Naive thymus-derived CD8-positive, alpha-beta T cell (primary cell): ENCODE data around the gene BPIFB4. TPM values are rescaled to one million over a fixed set of nuclear protein-coding genes. Genes with fewer than 3 reads are reported as not detected.

Experiments used
- ATAC-seq, 2 donors: fragments of 150-1000 bp; cut with Tn5 transposase in 1 of 2; sonication (Bioruptor Pico), chemical (Tn5 transposase) in 1 of 2; 1 replicate in 1 of 2; 2 replicates in 1 of 2; pipeline ENCODE4 v1.10.0; 2021; ENCODE audit warnings: mild to moderate bottlenecking in 2 of 2, moderate library complexity in 2 of 2
- POLR2A ChIA-PET: fragments of 350-600 bp; sonication (Branson Sonifier 250); formaldehyde crosslinking; loops from one replicate; lab custom pipeline; 2021; ENCODE audit warnings: antibody characterized with exemption; lab: Charles Lee
- DNase-seq, 10 donors: peaks; one replicate each; pipeline versions ENCODE4 v3.0.0 to v3.0.0-alpha.2; 2020 to 2022
- H3K27ac Mint-ChIP-seq, 10 donors: one replicate each; pipeline ENCODE4 v1.8.0; 2020 to 2022; ENCODE audit warnings: mild to moderate bottlenecking in 10 of 10, mixed read lengths in 10 of 10, moderate library complexity in 4 of 10, inconsistent platforms in 1 of 10
- H3K27me3 Mint-ChIP-seq, 5 donors: one replicate each; pipeline ENCODE4 v1.8.0; 2021 to 2022; ENCODE audit warnings: mixed read lengths in 5 of 5
- H3K36me3 Mint-ChIP-seq, 3 donors: one replicate each; pipeline ENCODE4 v1.8.0; 2020 to 2022; ENCODE audit warnings: mixed read lengths in 3 of 3, mild to moderate bottlenecking in 2 of 3, inconsistent platforms in 1 of 3
- H3K4me1 Mint-ChIP-seq, 4 donors: one replicate each; pipeline ENCODE4 v1.8.0; 2021 to 2022; ENCODE audit warnings: mixed read lengths in 4 of 4
- H3K4me3 Mint-ChIP-seq, 10 donors: one replicate each; pipeline ENCODE4 v1.8.0; 2020 to 2022; ENCODE audit warnings: mild to moderate bottlenecking in 10 of 10, mixed read lengths in 10 of 10, moderate library complexity in 6 of 10, inconsistent platforms in 1 of 10
- H3K9me3 Mint-ChIP-seq, 9 donors: one replicate each; pipeline ENCODE4 v1.8.0; 2020 to 2022; ENCODE audit warnings: mixed read lengths in 9 of 9, mild to moderate bottlenecking in 3 of 9, inconsistent platforms in 1 of 9, moderate library complexity in 1 of 9
- polyA plus RNA-seq, 3 donors: library from polyadenylated mRNA; unstranded; fragments of 300-500 nt; fragmentation: Illumina TruSeq; gene quantifications; one replicate each; pipeline ENCODE4 v1.2.3, GENCODE V29; 2021
- total RNA-seq, 8 experiments: library from RNA in 2 of 8; stranded (reverse) in 2 of 8; gene quantifications; one replicate each; pipeline ENCODE4 v1.2.3 and lab custom pipeline; 2021 to 2026

The BPIFB4 gene
- total and polyA plus RNA-seq, 5 experiments from 2014 or later, result not detected

DNA sequence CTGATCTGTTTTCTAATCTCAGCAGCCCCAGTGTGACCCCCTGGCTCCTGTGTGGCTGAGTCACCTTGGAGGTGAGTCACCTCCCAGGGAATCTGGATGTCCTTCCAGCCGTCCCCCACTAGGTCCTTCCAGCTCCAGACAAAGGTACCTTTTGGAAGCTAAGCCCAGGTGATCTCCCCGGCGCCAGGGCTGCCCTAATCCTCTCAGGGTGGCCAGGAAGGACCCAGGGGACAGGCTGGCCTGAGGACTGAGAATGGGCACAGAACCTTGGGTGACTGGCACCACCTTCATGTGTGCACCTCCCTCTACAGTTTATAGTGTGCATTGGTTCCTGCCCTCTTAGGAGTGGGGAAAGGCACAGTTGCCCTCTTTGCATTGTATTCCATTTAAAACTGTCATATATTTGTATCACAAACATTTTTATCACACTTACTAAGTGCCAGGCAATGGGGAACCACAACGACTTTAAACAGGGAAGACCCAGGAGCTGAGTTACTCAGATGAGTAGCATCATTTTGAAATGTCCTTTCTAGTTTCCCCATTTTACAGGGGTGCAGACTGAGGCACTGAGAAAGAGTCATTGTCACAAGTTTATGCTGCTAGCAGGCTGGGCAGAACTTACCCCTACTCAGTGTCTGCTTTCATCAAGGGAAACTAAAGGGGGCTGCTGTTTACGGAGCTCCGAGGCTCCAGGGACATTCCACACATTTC is 2.6 kb upstream of the BPIFB4 start:
- no peaks in the 10 kb centered on the region for H3K27me3 Mint-ChIP-seq
- ATAC-seq (peak in 1 of 2 donors; percentile 41), DNase-seq (peak in 5 of 10 donors; percentile 6 to 56 (median 16))
- POLR2A ChIA-PET, result no interaction called here
- peaks cover 2 to 21% (median 7%) of the 10 kb centered on the region in 4 donors for H3K4me1 Mint-ChIP-seq
- H3K9me3 Mint-ChIP-seq, result no peaks in the 10 kb centered on the region
- H3K4me3 Mint-ChIP-seq, result no peak overlapping the region
- H3K27ac Mint-ChIP-seq, result peak overlapping the region in 3 of 10 donors; percentile 49 to 60 (median 51)
- no peaks in the 10 kb centered on the region for H3K36me3 Mint-ChIP-seq

DNA sequence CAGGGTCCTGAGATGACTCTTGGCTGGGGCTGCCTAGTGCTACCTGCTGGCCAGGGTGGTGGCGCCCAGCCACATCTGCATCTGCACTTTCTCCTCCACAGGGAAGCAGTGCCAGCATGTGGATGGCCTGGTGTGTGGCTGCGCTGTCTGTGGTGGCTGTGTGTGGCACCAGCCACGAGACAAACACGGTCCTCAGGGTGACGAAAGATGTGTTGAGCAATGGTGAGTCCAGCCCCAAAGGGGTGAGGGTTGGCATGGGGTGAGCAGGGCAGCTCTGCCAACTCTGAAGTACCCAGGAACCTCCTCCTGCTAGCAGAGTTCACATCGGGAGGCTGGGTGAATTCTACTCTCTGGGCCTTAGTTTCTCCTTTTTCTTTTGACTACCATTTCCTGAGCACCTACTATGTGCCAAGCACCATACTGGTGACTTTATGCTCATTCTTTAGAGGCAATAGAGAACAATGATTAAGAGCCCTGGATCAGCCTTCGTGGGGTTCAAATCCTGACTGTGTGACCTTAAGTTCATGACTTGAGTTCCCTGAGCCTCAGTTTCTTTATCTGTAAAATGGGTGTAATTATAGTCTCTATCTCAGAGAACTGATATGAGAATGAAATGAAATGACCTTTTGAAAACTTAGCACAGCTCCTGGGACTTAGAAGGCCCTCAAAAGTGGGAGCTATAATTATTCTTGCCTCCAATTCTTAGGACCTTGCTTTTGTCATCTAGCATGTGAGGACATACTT is 2.1 kb downstream of the BPIFB4 start:
- DNase-seq (peak in 1 of 10 donors; percentile 30), ATAC-seq (no peak)
- H3K4me1 Mint-ChIP-seq, result peaks cover 0 to 6% (median 4%) of the 10 kb centered on the region in 4 donors
- H3K27ac Mint-ChIP-seq, result no peak overlapping the region
- no peak overlapping the region for H3K4me3 Mint-ChIP-seq
- H3K36me3 Mint-ChIP-seq, result no peaks in the 10 kb centered on the region
- H3K27me3 Mint-ChIP-seq, result no peaks in the 10 kb centered on the region
- H3K9me3 Mint-ChIP-seq, result no peaks in the 10 kb centered on the region
- POLR2A ChIA-PET, result no interaction called here

DNA sequence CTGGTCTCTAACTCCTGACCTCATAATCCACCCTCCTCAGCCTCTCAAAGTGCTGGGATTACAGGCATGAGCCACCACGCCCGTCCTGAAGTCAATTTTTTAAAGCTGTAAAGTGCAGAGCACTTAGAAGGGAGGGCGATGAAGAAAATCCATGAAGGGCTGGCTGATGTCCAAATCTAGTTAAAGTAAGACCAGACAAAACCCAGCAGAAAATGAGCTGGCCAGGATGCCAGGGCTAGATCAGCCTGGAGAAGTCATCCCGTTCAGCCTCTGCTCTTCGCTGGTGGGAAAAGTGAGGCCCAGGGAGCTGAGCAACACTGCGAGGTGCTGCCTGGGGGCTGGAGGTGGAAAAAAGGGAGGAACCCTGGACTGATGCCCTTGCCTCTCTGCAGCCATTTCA is 3.1 kb downstream of the BPIFB4 start:
- Mint-ChIP-seq H3K27ac (no peak overlapping the region), H3K4me1 (peaks cover 0 to 3% (median 0%) of the 10 kb centered on the region in 4 donors), H3K4me3 (no peak overlapping the region), H3K9me3 (no peaks in the 10 kb centered on the region), H3K27me3 (no peaks in the 10 kb centered on the region), H3K36me3 (no peaks in the 10 kb centered on the region)
- POLR2A ChIA-PET, result no interaction called here
- no peak for DNase-seq
- no peak for ATAC-seq

DNA sequence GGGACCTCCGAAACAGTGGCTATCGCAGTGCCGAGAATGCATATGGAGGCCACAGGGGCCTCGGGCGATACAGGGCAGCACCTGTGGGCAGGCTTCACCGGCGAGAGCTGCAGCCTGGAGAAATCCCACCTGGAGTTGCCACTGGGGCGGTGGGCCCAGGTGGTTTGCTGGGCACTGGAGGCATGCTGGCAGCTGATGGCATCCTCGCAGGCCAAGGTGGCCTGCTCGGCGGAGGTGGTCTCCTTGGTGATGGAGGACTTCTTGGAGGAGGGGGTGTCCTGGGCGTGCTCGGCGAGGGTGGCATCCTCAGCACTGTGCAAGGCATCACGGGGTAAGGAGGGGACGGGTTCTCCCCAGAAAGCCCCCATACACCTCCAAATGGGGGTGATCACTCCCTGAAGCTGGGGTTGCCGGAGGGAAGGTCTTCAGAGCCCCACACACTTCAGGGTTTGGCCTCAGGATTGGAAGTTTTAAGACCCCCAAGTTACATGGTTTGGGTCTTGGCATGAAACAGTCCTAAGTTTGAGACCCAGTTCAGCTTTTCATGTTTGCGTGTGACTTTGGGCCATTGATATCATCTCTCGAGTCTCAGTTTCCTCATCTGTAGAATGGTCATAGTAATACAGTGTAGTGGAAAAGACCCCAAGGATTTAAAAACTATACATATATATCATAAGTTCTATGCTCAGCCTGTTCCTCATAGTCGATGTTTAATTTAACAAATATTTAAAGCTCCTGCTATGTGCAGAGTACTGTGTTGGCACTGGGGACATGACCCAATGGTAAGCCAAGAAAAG is 4.3 kb downstream of the BPIFB4 start:
- POLR2A ChIA-PET, result no interaction called here

DNA sequence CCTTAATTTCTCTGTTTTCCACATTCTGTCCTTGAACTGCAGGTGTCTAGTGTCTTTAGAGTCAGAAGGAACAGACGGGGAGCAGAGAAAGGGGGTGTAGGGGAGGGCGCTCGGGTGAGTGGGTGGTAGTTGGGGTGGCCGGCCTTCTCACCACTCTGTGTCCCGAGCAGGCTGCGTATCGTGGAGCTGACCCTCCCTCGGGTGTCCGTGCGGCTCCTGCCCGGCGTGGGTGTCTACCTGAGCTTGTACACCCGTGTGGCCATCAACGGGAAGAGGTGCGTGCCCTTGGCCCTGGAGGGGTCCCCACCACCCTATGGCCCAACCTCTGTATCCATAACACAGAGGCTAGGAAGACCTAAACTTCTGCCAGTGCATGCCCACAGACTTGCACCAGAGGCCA is 5.3 kb downstream of the BPIFB4 start:
- no peak for DNase-seq
- peaks cover 0 to 1% (median 0%) of the 10 kb centered on the region in 4 donors for H3K4me1 Mint-ChIP-seq
- no peaks in the 10 kb centered on the region for H3K36me3 Mint-ChIP-seq
- H3K9me3 Mint-ChIP-seq, result no peaks in the 10 kb centered on the region
- no peaks in the 10 kb centered on the region for H3K27me3 Mint-ChIP-seq
- POLR2A ChIA-PET, result no interaction called here
- ATAC-seq, result no peak
- H3K4me3 Mint-ChIP-seq, result no peak overlapping the region
- no peak overlapping the region for H3K27ac Mint-ChIP-seq

More for the DNA sequence above, 4.3 kb downstream of the BPIFB4 start:
- Mint-ChIP-seq H3K27ac (no peak overlapping the region), H3K36me3 (no peaks in the 10 kb centered on the region), H3K4me1 (peaks cover 0 to 1% (median 0%) of the 10 kb centered on the region in 4 donors), H3K4me3 (no peak overlapping the region), H3K27me3 (no peaks in the 10 kb centered on the region), H3K9me3 (no peaks in the 10 kb centered on the region)
- no peak for DNase-seq
- no peak for ATAC-seq

DNA sequence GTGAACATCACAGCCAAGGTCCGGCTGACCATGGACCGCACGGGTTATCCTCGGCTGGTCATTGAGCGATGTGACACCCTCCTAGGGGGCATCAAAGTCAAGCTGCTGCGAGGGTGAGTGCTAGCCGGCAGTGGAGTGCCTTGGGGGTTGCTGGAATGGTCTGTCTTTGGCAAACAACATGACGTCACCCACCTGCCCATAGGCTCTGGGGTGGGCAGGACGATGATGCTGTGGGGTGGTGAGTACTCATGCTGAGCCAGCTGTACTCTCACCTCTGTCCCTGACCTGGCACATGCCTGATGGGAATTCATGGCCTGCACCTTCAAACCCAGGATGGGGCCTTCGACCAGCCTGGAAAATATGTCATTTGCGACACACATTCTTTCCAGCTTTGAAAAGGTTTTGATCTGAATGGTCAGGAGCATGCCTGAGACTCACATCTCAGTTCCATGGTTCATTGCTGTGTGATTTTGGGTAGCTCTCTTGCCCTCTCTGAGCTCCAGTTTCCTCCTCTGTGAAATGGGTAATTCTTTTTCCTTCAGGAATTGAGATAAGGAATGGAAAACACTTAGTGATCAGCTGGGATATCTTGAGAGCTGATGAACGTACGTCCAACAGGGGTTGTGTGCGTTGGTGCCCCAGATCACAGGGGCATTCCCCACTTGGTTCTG is 6.7 kb downstream of the BPIFB4 start:
- Mint-ChIP-seq H3K27me3 (no peaks in the 10 kb centered on the region), H3K27ac (no peak overlapping the region), H3K9me3 (no peaks in the 10 kb centered on the region), H3K36me3 (no peaks in the 10 kb centered on the region), H3K4me3 (no peak overlapping the region), H3K4me1 (peaks cover 0 to 1% (median 0%) of the 10 kb centered on the region in 4 donors)
- POLR2A ChIA-PET, result no interaction called here
- DNase-seq, result no peak
- no peak for ATAC-seq

DNA sequence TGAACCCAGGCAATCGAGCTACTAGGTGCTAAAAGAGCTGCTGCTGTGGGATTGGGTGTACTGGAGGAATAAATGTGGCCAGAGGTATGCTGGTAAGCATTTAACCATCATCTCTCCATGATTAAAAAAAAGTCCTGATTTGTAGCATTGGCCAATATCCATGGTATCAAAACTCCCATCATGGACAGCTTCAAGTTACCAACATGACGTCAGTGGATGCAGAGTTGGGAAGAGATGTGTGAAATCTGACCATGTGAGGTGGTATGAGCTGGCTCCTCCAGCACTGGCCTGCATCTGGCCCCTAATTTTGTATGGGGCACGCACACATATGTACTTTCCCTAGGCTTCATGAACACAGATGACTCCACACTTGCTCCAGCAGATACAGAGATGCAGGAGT is 11.7 kb downstream of the BPIFB4 start:
- Mint-ChIP-seq H3K36me3 (no peaks in the 10 kb centered on the region), H3K4me1 (peaks cover 2 to 5% (median 3%) of the 10 kb centered on the region in 4 donors), H3K9me3 (no peaks in the 10 kb centered on the region), H3K27ac (no peak overlapping the region), H3K27me3 (no peaks in the 10 kb centered on the region), H3K4me3 (no peak overlapping the region)
- no peak for DNase-seq
- POLR2A ChIA-PET, result no interaction called here
- ATAC-seq, result no peak

DNA sequence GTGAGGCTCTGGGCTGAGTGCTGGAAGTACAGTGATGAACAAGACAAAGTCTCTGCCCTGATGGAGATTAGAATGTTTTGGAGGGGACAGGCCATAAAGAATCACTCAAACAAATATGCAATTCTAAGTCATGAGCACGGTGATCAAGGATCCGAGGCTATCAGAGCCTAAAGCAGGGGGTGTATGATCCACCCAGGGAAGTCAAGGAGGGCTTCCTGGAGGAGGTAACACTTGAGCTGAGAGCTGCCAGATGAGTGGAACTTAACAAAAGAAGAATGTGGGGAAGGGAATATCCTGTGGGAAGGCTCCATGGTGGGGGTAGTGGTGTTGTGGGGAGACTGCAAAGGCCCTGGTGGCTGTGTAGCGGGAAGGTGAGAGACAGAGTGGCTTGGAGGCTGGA is 12.2 kb downstream of the BPIFB4 start:
- H3K4me1 Mint-ChIP-seq, result peaks cover 2 to 5% (median 3%) of the 10 kb centered on the region in 4 donors
- POLR2A ChIA-PET, result no interaction called here
- H3K27me3 Mint-ChIP-seq, result no peaks in the 10 kb centered on the region
- no peak overlapping the region for H3K4me3 Mint-ChIP-seq
- H3K9me3 Mint-ChIP-seq, result no peaks in the 10 kb centered on the region
- DNase-seq, result no peak
- no peaks in the 10 kb centered on the region for H3K36me3 Mint-ChIP-seq
- peak overlapping the region in 2 of 10 donors; percentile 5 to 60 for H3K27ac Mint-ChIP-seq
- ATAC-seq, result no peak

DNA sequence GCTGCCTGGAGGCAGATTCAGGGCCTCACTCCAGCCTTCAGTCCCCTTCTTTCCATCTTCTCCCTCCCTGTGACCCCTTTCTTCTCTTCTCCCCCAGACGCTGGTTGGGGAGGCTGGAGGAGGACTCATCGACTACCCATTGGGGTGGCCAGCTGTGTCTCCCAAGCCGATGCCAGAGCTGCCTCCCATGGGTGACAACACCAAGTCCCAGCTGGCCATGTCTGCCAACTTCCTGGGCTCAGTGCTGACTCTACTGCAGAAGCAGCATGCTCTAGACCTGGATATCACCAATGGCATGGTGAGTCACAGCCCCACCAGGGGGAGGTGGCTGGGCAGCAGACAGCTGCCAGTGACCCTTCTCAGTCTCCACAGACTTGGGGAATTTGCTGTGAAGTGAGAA is 12.9 kb downstream of the BPIFB4 start:
- no peak overlapping the region for H3K4me3 Mint-ChIP-seq
- DNase-seq (no peak), ATAC-seq (no peak)
- H3K27ac Mint-ChIP-seq, result peak overlapping the region in 1 of 10 donors; percentile 82
- peaks cover 2 to 5% (median 3%) of the 10 kb centered on the region in 4 donors for H3K4me1 Mint-ChIP-seq
- H3K9me3 Mint-ChIP-seq, result no peaks in the 10 kb centered on the region
- POLR2A ChIA-PET, result no interaction called here
- H3K36me3 Mint-ChIP-seq, result no peaks in the 10 kb centered on the region
- H3K27me3 Mint-ChIP-seq, result no peaks in the 10 kb centered on the region

DNA sequence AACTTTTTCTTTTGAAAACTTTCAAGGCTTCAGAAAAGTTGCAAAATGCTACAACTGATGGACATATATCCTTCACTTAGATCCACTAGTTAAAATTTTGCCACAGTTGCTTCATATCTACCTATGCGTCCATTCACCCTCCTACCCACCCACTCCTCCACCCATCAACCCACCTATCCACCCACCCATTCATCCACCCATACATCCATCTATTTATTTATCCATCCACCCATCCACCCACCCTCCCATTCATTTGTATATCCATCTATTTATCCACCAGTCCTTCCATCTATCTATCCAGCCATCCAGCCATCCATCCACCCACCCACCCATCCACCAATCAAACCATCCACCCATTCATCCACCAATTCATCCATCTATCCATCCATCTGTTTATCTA is 13.6 kb downstream of the BPIFB4 start:
- Mint-ChIP-seq H3K36me3 (no peaks in the 10 kb centered on the region), H3K4me1 (peaks cover 2 to 5% (median 3%) of the 10 kb centered on the region in 4 donors), H3K9me3 (no peaks in the 10 kb centered on the region), H3K27ac (peak overlapping the region in 1 of 10 donors; percentile 82), H3K27me3 (no peaks in the 10 kb centered on the region), H3K4me3 (no peak overlapping the region)
- POLR2A ChIA-PET, result no interaction called here
- DNase-seq, result no peak
- no peak for ATAC-seq

DNA sequence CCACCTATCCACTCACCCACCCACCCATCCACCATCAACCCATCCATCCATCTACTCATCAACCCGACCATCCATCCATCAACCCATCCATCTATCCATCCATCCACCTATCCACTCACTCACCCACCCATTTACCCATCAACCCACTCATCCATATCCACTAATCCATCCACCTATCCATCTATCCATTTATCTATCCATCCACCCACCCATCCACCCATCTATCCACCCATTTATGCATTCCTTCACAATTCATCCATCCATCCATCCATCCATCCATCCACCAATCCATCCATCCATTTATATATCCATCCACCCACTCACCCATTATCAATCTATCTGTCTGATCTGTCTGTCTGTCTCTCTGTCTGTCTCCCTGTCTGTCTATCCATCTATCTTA is 14.1 kb downstream of the BPIFB4 start:
- Mint-ChIP-seq H3K4me1 (peaks cover 2 to 5% (median 3%) of the 10 kb centered on the region in 4 donors), H3K9me3 (no peaks in the 10 kb centered on the region), H3K4me3 (no peak overlapping the region), H3K36me3 (no peaks in the 10 kb centered on the region), H3K27ac (no peak overlapping the region), H3K27me3 (no peaks in the 10 kb centered on the region)
- no peak for DNase-seq
- no peak for ATAC-seq
- POLR2A ChIA-PET, result no interaction called here

DNA sequence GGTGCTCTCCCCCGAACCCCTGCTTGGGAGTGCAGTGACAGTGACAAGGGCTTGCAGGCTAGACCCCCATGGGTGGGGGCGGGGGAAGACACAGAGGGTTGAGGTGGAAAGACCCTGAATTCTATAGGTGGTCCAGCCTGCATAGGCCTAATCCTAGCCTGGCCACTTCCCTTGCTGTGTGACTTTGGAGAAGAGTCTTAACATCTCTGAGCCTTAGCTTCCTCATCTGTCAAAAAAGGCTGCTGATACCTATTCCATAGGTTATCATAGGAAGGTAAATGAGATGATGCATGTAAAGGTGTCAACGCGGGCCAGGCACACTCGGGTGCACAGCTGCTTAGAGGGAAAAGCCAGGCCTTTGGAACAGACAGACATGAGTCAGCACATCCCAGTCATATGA is 15.8 kb downstream of the BPIFB4 start:
- ATAC-seq (no peak), DNase-seq (no peak)
- Mint-ChIP-seq H3K4me3 (no peak overlapping the region), H3K27me3 (no peaks in the 10 kb centered on the region), H3K9me3 (no peaks in the 10 kb centered on the region), H3K27ac (no peak overlapping the region), H3K36me3 (no peaks in the 10 kb centered on the region), H3K4me1 (peaks cover 2 to 5% (median 3%) of the 10 kb centered on the region in 4 donors)
- POLR2A ChIA-PET, result no interaction called here
